Measurements from ENCODE around the gene RHEB. TPM values are rescaled to one million over a fixed set of nuclear protein-coding genes. Genes with fewer than 3 reads are reported as not detected.

The RHEB gene
- total RNA-seq, 1 donor from 2014 or later, result 71.7 TPM

- TF ChIP-seq CTCF (IDR thresholded peaks at IDR 0.05; ENCODE audit: unreplicated experiment), result no peak
- Mint-ChIP-seq H3K36me3 (ENCODE audit: insufficient read depth) (peaks cover 12% of the 10 kb centered on the region), H3K4me1 (ENCODE audit: low read depth) (peaks cover 2% of the 10 kb centered on the region), H3K9me3 (ENCODE audit: low read depth) (no peaks in the 10 kb centered on the region), H3K4me3 (ENCODE audit: low read depth) (no peak overlapping the region), H3K27me3 (no peaks in the 10 kb centered on the region), H3K27ac (peak overlapping the region; percentile 60)
- DNase-seq (ENCODE audit: low spot score, unreplicated experiment), result no peak
Observed at GRCh38 chr7:151482883-151483710, 36.6 kb downstream of the RHEB start.

- no peaks in the 10 kb centered on the region for H3K9me3 Mint-ChIP-seq (ENCODE audit: low read depth)
- no peak overlapping the region for H3K27ac Mint-ChIP-seq
- H3K27me3 Mint-ChIP-seq, result no peaks in the 10 kb centered on the region
- peaks cover 2% of the 10 kb centered on the region for H3K4me1 Mint-ChIP-seq (ENCODE audit: low read depth)
- H3K36me3 Mint-ChIP-seq (ENCODE audit: insufficient read depth), result peaks cover 12% of the 10 kb centered on the region
- TF ChIP-seq CTCF (IDR thresholded peaks at IDR 0.05; ENCODE audit: unreplicated experiment), result no peak
- no peak overlapping the region for H3K4me3 Mint-ChIP-seq (ENCODE audit: low read depth)
- DNase-seq (ENCODE audit: low spot score, unreplicated experiment), result no peak
Observed at GRCh38 chr7:151481650-151482505, 37.8 kb downstream of the RHEB start.

GRCh38 chr7:151477867-151478266 lies 41.8 kb downstream of the RHEB start:
- Mint-ChIP-seq H3K27ac (no peak overlapping the region), H3K9me3 (ENCODE audit: low read depth) (no peaks in the 10 kb centered on the region), H3K4me3 (ENCODE audit: low read depth) (no peak overlapping the region), H3K36me3 (ENCODE audit: insufficient read depth) (peaks cover 9% of the 10 kb centered on the region), H3K4me1 (ENCODE audit: low read depth) (peaks cover 2% of the 10 kb centered on the region), H3K27me3 (no peaks in the 10 kb centered on the region)
- DNase-seq (ENCODE audit: low spot score, unreplicated experiment), result no peak
- no peak for TF ChIP-seq CTCF (IDR thresholded peaks at IDR 0.05; ENCODE audit: unreplicated experiment)

- Mint-ChIP-seq H3K27ac (no peak overlapping the region), H3K4me1 (ENCODE audit: low read depth) (no peaks in the 10 kb centered on the region), H3K4me3 (ENCODE audit: low read depth) (no peak overlapping the region), H3K36me3 (ENCODE audit: insufficient read depth) (peaks cover 19% of the 10 kb centered on the region), H3K27me3 (no peaks in the 10 kb centered on the region), H3K9me3 (ENCODE audit: low read depth) (no peaks in the 10 kb centered on the region)
- no peak for DNase-seq (ENCODE audit: low spot score, unreplicated experiment)
- TF ChIP-seq CTCF (IDR thresholded peaks at IDR 0.05; ENCODE audit: unreplicated experiment), result no peak
Observed at GRCh38 chr7:151472644-151473380, 46.9 kb downstream of the RHEB start.

- no peak for DNase-seq (ENCODE audit: low spot score, unreplicated experiment)
- TF ChIP-seq CTCF (IDR thresholded peaks at IDR 0.05; ENCODE audit: unreplicated experiment), result no peak
- H3K4me1 Mint-ChIP-seq (ENCODE audit: low read depth), result no peaks in the 10 kb centered on the region
- no peaks in the 10 kb centered on the region for H3K27me3 Mint-ChIP-seq
- H3K9me3 Mint-ChIP-seq (ENCODE audit: low read depth), result no peaks in the 10 kb centered on the region
- H3K4me3 Mint-ChIP-seq (ENCODE audit: low read depth), result no peak overlapping the region
- no peak overlapping the region for H3K27ac Mint-ChIP-seq
- H3K36me3 Mint-ChIP-seq (ENCODE audit: insufficient read depth), result peaks cover 31% of the 10 kb centered on the region
Observed at GRCh38 chr7:151470711-151471110, 49.0 kb downstream of the RHEB start.
